COLO829 (cell line): ENCODE data around the gene RNF19B.

ENCODE experiments used
- DNase-seq: peaks from one replicate; pipeline ENCODE4 v3.0.0; 2012; ENCODE audit warnings: low spot score

Gene RNF19B

GRCh38 chr1:32965251-32965747, 690 bp upstream of the RNF19B start:
- DNase-seq: no peak

- DNase-seq: no peak
Observed at GRCh38 chr1:32963746-32964460, 706 bp downstream of the RNF19B start.

GRCh38 chr1:32962248-32962896, 2.2 kb downstream of the RNF19B start:
- no peak for DNase-seq

- DNase-seq: no peak
Observed at GRCh38 chr1:32960819-32961355, 3.7 kb downstream of the RNF19B start.

- DNase-seq: no peak
Observed at GRCh38 chr1:32960342-32960741, 4.3 kb downstream of the RNF19B start.

GRCh38 chr1:32958827-32959226, 5.8 kb downstream of the RNF19B start:
- no peak for DNase-seq

GRCh38 chr1:32957017-32957416, 7.6 kb downstream of the RNF19B start:
- no peak for DNase-seq

GRCh38 chr1:32954168-32954567, 10.4 kb downstream of the RNF19B start:
- DNase-seq: no peak

GRCh38 chr1:32953495-32953894, 11.1 kb downstream of the RNF19B start:
- DNase-seq: peak; percentile 77

- no peak for DNase-seq
Observed at GRCh38 chr1:32949519-32949918, 15.1 kb downstream of the RNF19B start.

- DNase-seq: no peak
Observed at GRCh38 chr1:32948905-32949304, 15.7 kb downstream of the RNF19B start.

GRCh38 chr1:32948390-32948722, 16.3 kb downstream of the RNF19B start:
- DNase-seq: no peak

GRCh38 chr1:32947669-32948389, 16.8 kb downstream of the RNF19B start:
- DNase-seq: no peak

GRCh38 chr1:32946413-32946812, 18.2 kb downstream of the RNF19B start:
- DNase-seq: no peak

- no peak for DNase-seq
Observed at GRCh38 chr1:32944180-32944579, 20.4 kb downstream of the RNF19B start.

GRCh38 chr1:32939655-32940371, 24.8 kb downstream of the RNF19B start:
- DNase-seq: peak; percentile 90

- no peak for DNase-seq
Observed at GRCh38 chr1:32937061-32937460, 27.5 kb downstream of the RNF19B start.

GRCh38 chr1:32934535-32934934, 30.1 kb downstream of the RNF19B start:
- no peak for DNase-seq

GRCh38 chr1:32933742-32934322, 30.8 kb downstream of the RNF19B start:
- peak; percentile 65 for DNase-seq

GRCh38 chr1:32931760-32932159, 32.8 kb downstream of the RNF19B start:
- no peak for DNase-seq

GRCh38 chr1:32929366-32929765, 35.2 kb downstream of the RNF19B start:
- DNase-seq: no peak

GRCh38 chr1:32928715-32929114, 35.9 kb downstream of the RNF19B start:
- no peak for DNase-seq
